Astrocyte (in vitro differentiated cells and primary cell): Measurements from ENCODE around the gene PHC2.

ENCODE experiments used
- CTCF ChIP-seq: IDR thresholded peaks from 2 replicates; pipeline ENCODE4 v1.5.1; 2011; ENCODE audit warnings: low read depth, mild to moderate bottlenecking, inconsistent platforms, low read length, moderate library complexity; ENCODE audit not compliant: insufficient read depth
- EZH2 ChIP-seq: IDR thresholded peaks from 2 replicates; pipeline ENCODE4 v1.6.1; 2012; ENCODE audit warnings: mild to moderate bottlenecking, low read length, inconsistent platforms; ENCODE audit not compliant: insufficient read depth

- no peak for TF ChIP-seq CTCF
- no peak for TF ChIP-seq EZH2
Observed at GRCh38 chr1:33369764-33370163, 61.1 kb downstream of the PHC2 start.
